GM11168 (cell line): Measurements from ENCODE around the gene TWIST2.

Experiments
- in situ Hi-C: fragments of 300-500 bp; cut with MboI; formaldehyde crosslinking; loops from one replicate; pipeline ENCODE4 v1.12.0; 2022; ENCODE audit warnings: low sequenced_read_pairs; ENCODE audit not compliant: unreplicated experiment

The TWIST2 gene

GRCh38 chr2:238869293-238870124, 21.6 kb downstream of the TWIST2 start:
- in situ Hi-C loops: no loop called here

GRCh38 chr2:238870261-238870660, 22.4 kb downstream of the TWIST2 start:
- in situ Hi-C loops: no loop called here

- in situ Hi-C loops: no loop called here
These were observed 24.1 kb downstream of the TWIST2 start for GRCh38 chr2:238872026-238872425.

GRCh38 chr2:238872628-238873380, 24.9 kb downstream of the TWIST2 start:
- in situ Hi-C loops: no loop called here

GRCh38 chr2:238873381-238873801, 25.5 kb downstream of the TWIST2 start:
- in situ Hi-C loops: no loop called here

- in situ Hi-C loops: no loop called here
These were observed 26.0 kb downstream of the TWIST2 start for GRCh38 chr2:238873841-238874240.

GRCh38 chr2:238874330-238875050, 26.6 kb downstream of the TWIST2 start:
- in situ Hi-C loops: no loop called here

GRCh38 chr2:238875101-238875470, 27.2 kb downstream of the TWIST2 start:
- in situ Hi-C loops: no loop called here

- in situ Hi-C loops: no loop called here
These were observed 27.8 kb downstream of the TWIST2 start for GRCh38 chr2:238875471-238876231.

GRCh38 chr2:238876232-238876630, 28.3 kb downstream of the TWIST2 start:
- in situ Hi-C loops: no loop called here

GRCh38 chr2:238878051-238878735, 30.3 kb downstream of the TWIST2 start:
- in situ Hi-C loops: no loop called here

GRCh38 chr2:238879043-238879442, 31.2 kb downstream of the TWIST2 start:
- in situ Hi-C loops: no loop called here

- in situ Hi-C loops: no loop called here
These were observed 31.9 kb downstream of the TWIST2 start for GRCh38 chr2:238879621-238880377.

GRCh38 chr2:238881353-238882081, 33.6 kb downstream of the TWIST2 start:
- in situ Hi-C loops: no loop called here

GRCh38 chr2:238882082-238882755, 34.3 kb downstream of the TWIST2 start:
- in situ Hi-C loops: no loop called here

- in situ Hi-C loops: no loop called here
These were observed 35.6 kb downstream of the TWIST2 start for GRCh38 chr2:238883421-238883901.

- in situ Hi-C loops: no loop called here
These were observed 36.4 kb downstream of the TWIST2 start for GRCh38 chr2:238884122-238884811.
